MCF 10A (cell line): ENCODE data around the gene TRAPPC14. TPM values are rescaled to one million over a fixed set of nuclear protein-coding genes. Genes with fewer than 3 reads are reported as not detected.

Experiments used
- BruUV-seq: library from RNA; stranded (reverse); fragments of 400-500 nt; replicated peaks from 2 replicates; lab custom pipeline; 2021; lab: Mats Ljungman, UMichigan
- CTCF ChIA-PET: fragments of 300-600 bp; sonication (Branson Sonifier 250); formaldehyde crosslinking; extraction: SDS; loops from one replicate; lab custom pipeline; 2021; ENCODE audit warnings: antibody characterized with exemption, inconsistent platforms; lab: Yijun Ruan, JAX
- POLR2A ChIA-PET: fragments of 300-600, 350-650 bp; sonication (Branson Sonifier 250); formaldehyde crosslinking; extraction: SDS; loops from one replicate; lab custom pipeline; 2020; ENCODE audit warnings: antibody characterized with exemption, inconsistent platforms; lab: Yijun Ruan, JAX
- DNase-seq: peaks from one replicate; pipeline ENCODE4 v3.0.0-alpha.2; 2018; ENCODE audit not compliant: unreplicated experiment
- H3K27ac Mint-ChIP-seq: one replicate; pipeline ENCODE4 v1.8.0; 2022; ENCODE audit warnings: mild to moderate bottlenecking, low read depth, mixed read lengths; ENCODE audit not compliant: unreplicated experiment
- H3K27me3 Mint-ChIP-seq: one replicate; pipeline ENCODE4 v1.8.0; 2022; ENCODE audit warnings: mixed read lengths; ENCODE audit not compliant: insufficient read depth, unreplicated experiment
- H3K36me3 Mint-ChIP-seq: one replicate; pipeline ENCODE4 v1.8.0; 2022; ENCODE audit warnings: mild to moderate bottlenecking, moderate library complexity, mixed read lengths; ENCODE audit not compliant: insufficient read depth, unreplicated experiment
- H3K4me1 Mint-ChIP-seq: one replicate; pipeline ENCODE4 v1.8.0; 2022; ENCODE audit warnings: mixed read lengths; ENCODE audit not compliant: insufficient read depth, unreplicated experiment
- H3K4me3 Mint-ChIP-seq: one replicate; pipeline ENCODE4 v1.8.0; 2022; ENCODE audit warnings: mild to moderate bottlenecking, moderate library complexity, mixed read lengths; ENCODE audit not compliant: unreplicated experiment
- H3K9me3 Mint-ChIP-seq: one replicate; pipeline ENCODE4 v1.8.0; 2022; ENCODE audit warnings: mixed read lengths; ENCODE audit not compliant: unreplicated experiment
- CTCF ChIP-seq: fragments of 200-600 bp; IDR thresholded peaks from one replicate; pipeline ENCODE4 v1.8.0; 2022; ENCODE audit warnings: antibody characterized with exemption, mild to moderate bottlenecking; ENCODE audit not compliant: unreplicated experiment
- intact Hi-C: fragments of 100-400 bp; cut with micrococcal nuclease; formaldehyde crosslinking; loops from 2 replicates; pipeline ENCODE4 v1.14.1; 2022
- total RNA-seq: library from RNA; stranded (reverse); gene quantifications from 2 replicates; pipeline ENCODE4 v1.2.3, GENCODE V29; 2022

TRAPPC14 gene
- total RNA-seq, 1 experiment from 2014 or later = 21.7 TPM

DNA sequence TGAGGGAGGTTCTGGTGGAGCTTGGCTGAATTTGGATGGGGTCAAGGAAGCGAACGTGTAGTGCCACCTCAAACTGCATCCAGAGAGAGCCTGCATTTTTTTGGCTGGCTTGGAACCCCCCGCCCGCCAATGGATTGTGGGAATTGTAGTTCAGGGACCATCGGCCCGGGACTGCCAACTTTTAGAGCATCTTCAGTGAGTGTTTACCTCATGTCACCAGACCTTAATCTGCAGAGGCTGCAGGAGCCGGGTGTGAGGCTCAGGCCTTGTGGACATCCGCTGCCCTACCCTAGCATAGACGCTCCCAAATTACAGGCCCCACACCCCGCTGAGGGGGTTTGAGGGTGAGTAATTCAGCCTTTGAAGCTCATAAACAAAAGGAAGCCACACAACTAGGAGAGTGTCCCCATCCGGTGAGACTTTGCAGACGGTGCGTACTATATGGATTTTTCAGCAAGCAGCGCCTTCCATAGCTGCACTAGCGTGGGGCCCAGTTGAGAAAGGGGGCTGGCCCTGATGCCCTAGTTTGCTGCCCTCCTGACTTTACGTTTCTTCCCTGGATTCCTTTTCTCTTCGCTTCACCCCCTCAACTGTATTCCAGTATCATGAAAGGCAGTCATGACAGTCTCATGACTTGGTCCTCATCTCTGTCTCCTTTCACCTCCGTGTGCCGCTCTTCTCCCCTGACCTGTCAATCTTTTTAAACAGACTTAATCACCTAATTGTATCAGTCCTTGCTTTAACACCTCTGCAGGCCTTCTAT, 38.4 kb downstream of the TRAPPC14 start:
- no peaks in the 10 kb centered on the region for H3K9me3 Mint-ChIP-seq
- peaks cover 12% of the 10 kb centered on the region for H3K36me3 Mint-ChIP-seq
- DNase-seq = peak; percentile 46
- BruUV-seq = no TSS peak
- ChIA-PET POLR2A (interaction anchor here (1.0 to 2.5 kb wide), 5 partner anchors 19 to 38 kb away, joined by 3 to 18 read pairs (median 5); partner anchors contain the start of genes AP4M1, COPS6, LAMTOR4 and MCM7), CTCF (interaction anchor here (0.6 to 0.7 kb wide), 2 partner anchors 13 to 23 kb away, joined by 3 read pairs; no protein-coding TSS in a partner anchor)
- intact Hi-C loops = loop anchor here (1.0 kb wide), 1 partner anchor 19 kb away; the partner anchor contains the start of genes AP4M1 and MCM7
- H3K27me3 Mint-ChIP-seq = no peaks in the 10 kb centered on the region
- TF ChIP-seq CTCF = no peak
- H3K4me3 Mint-ChIP-seq = peak overlapping the region; percentile 98
- peaks cover 7% of the 10 kb centered on the region for H3K4me1 Mint-ChIP-seq
- H3K27ac Mint-ChIP-seq = peak overlapping the region; percentile 99

DNA sequence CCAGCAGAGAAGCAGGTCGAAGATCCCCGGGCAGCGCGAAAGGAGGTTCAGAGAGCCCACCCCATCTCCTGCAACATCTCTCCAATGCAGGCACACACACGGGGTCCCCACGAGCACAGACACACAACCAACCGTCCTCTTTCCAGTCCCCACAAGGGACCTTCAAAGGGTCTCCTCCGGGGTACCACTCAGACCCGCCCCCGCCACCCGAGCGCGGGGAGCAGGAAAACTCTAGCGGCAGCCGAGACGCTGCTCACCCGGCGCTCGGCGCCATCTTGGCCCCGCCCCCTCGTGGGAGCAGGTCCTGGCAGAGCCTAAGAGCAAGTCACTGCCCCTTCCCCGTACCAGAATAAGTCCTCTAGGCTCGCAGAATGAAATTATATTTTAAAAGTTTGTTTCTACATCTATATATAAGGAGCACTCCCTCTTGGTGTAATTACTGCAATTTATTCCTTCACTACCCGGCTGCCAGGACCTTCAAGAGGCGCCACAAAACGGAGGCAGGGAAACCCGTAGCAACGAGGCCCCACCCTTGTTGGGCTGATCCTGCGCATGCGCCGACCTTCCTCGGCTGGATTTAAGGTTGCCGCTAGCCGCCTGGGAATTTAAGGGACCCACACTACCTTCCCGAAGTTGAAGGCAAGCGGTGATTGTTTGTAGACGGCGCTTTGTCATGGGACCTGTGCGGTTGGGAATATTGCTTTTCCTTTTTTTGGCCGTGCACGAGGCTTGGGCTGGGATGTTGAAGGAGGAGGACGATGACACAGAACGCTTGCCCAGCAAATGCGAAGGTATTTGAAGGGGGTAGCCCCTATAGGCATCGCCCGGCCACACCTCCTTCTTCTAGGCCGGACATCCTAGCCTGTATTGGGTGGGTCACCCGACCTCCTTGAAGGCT, 39.2 kb downstream of the TRAPPC14 start, which contains the start of the genes CNPY4 and TAF6:
TSS of gene CNPY4 (plus strand) at position 563 of the 898 bp plus-strand sequence. CDS start at position 674, 111 bp downstream.
TSS of gene TAF6 (minus strand) at position 287 of the 898 bp plus-strand sequence. CDS start 5,149 bp downstream, outside the sequence.
- no peak for TF ChIP-seq CTCF
- POLR2A ChIA-PET = interaction anchor here (1.5 to 2.5 kb wide), 3 partner anchors 18 to 37 kb away, joined by 3 to 18 read pairs (median 6); partner anchors contain the start of genes AP4M1 and MCM7
- H3K27me3 Mint-ChIP-seq = no peaks in the 10 kb centered on the region
- no TSS peak for BruUV-seq
- peak within 1 kb of the TSS; percentile 98 for H3K4me3 Mint-ChIP-seq
- intact Hi-C loops = loop anchor here (1.0 kb wide), 1 partner anchor 18 kb away; the partner anchor contains the start of genes AP4M1 and MCM7
- CTCF ChIA-PET = interaction anchor here (0.6 kb wide), 1 partner anchor 13 kb away, joined by 3 read pairs; no protein-coding TSS in a partner anchor
- H3K9me3 Mint-ChIP-seq = no peaks in the 10 kb centered on the region
- DNase-seq = peak; percentile 96
- peak within 1 kb of the TSS; percentile 99 for H3K27ac Mint-ChIP-seq
- H3K36me3 Mint-ChIP-seq = peaks cover 21% of the 10 kb centered on the region
- peaks cover 7% of the 10 kb centered on the region for H3K4me1 Mint-ChIP-seq

GRCh38 chr7:100118388-100119071, 40.0 kb downstream of the TRAPPC14 start:
- H3K9me3 Mint-ChIP-seq = no peaks in the 10 kb centered on the region
- peaks cover 7% of the 10 kb centered on the region for H3K4me1 Mint-ChIP-seq
- H3K27ac Mint-ChIP-seq = peak overlapping the region; percentile 99
- H3K27me3 Mint-ChIP-seq = no peaks in the 10 kb centered on the region
- TSS peak; percentile 49 for BruUV-seq
- H3K36me3 Mint-ChIP-seq = peaks cover 29% of the 10 kb centered on the region
- DNase-seq = no peak
- ChIA-PET CTCF (interaction anchor here (0.7 kb wide), 1 partner anchor 652 kb away, joined by 3 read pairs; no protein-coding TSS in a partner anchor), POLR2A (interaction anchor here (8.0 kb wide), 1 partner anchor 16 kb away, joined by 45 read pairs; the partner anchor contains the start of genes AP4M1 and MCM7)
- no peak for TF ChIP-seq CTCF
- H3K4me3 Mint-ChIP-seq = peak overlapping the region; percentile 98
- intact Hi-C loops = loop anchor here (1.0 kb wide), 1 partner anchor 17 kb away; the partner anchor contains the start of genes AP4M1 and MCM7
